ENCODE measurements around the gene PPP1R14C.
"Not testable (repeated sequence)": the region's sequence is repeated elsewhere in the genome, so short reads cannot be mapped to it uniquely, and the experiment has no call there.

Gene PPP1R14C, protein sequence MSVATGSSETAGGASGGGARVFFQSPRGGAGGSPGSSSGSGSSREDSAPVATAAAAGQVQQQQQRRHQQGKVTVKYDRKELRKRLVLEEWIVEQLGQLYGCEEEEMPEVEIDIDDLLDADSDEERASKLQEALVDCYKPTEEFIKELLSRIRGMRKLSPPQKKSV

DNA sequence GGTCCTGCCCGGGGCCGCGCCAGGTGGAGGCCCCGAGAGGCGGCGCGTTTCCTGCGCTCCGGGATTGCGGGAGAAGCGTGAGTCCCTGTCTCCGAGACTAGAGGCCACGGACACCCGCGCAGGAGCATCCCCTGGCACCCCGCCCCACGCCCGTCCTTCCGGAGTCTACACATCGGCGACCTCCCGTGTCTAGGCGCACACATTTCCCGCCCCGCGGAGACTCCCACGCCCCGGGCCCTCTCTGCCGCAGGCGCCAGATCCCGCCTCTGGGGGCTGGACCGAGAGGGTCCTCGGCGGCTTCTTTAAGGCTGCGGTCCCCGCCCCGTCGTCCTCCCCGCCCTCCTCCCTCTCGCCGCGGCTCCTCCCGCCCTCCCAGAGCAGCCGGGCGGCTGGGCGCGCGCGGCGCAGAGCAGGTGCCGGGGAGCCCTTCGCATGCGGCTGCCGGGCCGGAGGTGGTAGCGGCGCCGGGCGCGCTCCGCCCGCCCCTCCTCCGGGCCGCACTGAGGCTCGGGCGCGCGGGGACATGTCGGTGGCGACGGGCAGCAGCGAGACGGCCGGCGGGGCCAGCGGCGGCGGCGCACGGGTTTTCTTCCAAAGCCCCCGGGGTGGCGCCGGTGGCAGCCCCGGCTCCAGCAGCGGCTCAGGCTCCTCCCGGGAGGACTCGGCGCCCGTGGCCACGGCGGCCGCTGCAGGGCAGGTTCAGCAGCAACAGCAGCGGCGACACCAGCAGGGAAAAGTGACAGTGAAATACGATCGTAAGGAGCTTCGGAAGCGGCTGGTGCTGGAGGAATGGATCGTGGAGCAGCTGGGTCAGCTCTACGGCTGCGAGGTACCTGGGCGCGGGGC is at the start of gene PPP1R14C:
PPP1R14C (plus strand) TSS at position 375 of the 846 bp plus-strand sequence; CDS start at position 524, 149 bp downstream.
- DNase-seq (ENCODE audit: low read depth in 2 of 2): no peak

DNA sequence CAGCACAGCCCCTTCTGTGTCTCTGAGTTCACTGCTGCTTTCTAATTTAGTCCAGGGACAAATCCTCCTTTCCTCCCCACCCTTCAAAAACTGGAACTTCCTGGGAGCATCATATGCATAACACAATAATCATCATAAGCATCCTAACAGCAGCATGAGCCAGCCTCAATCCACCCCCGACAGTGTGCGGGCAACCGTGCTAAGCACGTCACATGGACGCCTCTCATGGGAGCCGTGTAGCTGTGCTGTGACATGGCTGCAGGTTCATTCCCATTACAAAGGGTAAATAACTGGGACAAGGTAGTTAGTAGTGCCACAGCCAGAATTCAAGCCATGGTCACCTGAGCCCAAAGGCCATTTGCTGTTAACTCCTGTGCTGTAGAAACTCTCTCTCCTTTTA is 49.4 kb upstream of the PPP1R14C start:
- DNase-seq (ENCODE audit: low read depth in 2 of 2): no peak

DNA sequence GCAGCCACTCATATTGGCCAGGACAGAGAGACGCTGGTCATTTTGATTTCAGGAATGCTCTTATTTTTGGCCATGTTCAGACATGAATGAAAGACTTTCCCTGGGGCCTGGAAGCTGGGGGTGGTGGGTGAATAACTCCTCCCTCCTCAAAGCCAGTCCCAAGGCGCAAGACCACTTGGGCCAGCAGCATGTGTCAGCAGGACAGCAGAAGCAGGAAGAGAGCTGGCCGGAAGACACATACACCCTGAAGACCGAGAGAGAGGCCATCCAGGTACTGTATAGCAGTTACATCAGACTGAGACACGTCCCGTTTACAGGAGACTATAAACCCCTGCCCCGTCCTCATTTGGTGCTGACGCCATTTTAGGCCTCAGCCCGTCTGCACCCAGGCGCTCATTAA is 44.7 kb upstream of the PPP1R14C start:
- DNase-seq (ENCODE audit: low read depth in 2 of 2): no peak

DNA sequence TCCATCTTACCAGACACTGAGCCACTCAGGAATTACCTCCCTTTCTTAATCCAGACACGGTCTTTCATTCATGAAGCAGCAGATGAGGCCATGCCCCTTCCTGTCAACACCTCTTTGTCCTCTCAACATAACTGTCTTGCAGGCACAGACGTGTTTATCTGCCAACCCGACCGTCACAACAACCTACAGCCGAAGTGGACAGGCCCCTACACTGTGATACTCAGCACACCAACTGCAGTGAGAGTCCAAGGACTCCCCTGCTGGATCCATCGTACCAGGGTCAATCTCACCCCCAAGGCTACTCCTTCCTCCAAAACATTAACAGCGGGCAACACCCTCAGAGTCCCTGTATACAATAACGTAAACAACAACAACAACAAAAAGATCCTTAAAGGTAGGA is 43.3 kb upstream of the PPP1R14C start:
- DNase-seq (ENCODE audit: low read depth in 2 of 2): no peak

DNA sequence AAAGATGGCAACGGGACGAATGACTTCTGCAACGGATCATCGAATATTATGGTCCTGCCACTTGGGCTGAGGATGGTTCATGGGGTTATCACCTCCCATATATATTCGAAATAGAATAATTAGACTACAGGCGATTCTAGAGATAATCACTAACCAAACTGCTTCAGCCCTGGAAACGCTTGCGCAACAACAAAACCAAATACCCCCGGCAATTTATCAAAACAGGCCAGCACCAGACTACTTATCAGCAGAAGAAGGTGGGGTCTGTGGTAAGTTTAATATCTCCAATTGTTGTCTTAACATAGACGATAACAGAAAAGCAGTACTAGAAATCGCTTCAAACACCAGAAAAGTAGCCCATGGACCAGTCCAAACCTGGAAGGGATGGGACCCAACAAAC is 42.9 kb upstream of the PPP1R14C start:
- no peak for DNase-seq (ENCODE audit: low read depth in 2 of 2)

DNA sequence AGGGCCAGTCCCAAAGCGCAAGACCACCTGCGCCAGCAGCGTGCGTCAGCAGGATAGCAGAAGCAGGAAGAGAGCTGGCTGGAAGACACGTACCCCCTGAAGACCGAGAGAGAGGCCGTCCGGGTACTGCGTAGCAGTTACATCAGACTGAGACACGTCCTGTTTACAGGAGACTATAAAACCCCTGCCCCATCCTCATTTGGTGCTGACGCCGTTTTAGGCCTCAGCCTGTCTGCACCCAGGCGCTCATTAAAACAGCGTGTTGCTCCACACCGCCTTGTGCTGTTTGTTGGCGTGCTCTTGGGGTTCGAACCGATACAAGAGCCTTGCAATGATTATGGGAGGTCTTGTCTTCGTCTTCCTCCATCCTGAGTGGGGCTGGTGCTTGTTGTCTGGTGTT is 42.1 kb upstream of the PPP1R14C start:
- no peak for DNase-seq (ENCODE audit: low read depth in 2 of 2)

DNA sequence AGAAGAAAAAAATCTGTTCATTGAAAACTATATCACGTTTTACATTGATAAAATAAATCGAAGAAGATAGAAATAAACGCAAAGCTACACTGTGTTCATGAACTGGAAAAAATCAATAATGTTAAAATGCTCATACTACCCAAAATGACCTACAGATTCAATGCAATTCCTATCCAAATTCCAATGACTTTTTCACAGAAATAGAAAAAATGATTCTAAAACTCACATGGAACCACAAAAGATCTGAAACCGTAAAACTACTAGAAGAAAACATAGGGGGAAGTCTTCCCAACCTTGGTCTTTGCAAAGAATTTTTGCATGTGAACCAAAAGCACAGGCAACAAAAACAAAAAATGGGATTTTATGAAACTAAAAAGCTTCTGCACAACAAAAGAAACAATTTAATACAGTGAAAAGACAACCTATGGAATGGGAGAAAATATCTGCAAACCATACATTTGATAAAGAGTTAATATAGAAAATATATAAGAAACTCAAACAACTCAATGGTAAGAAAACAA is 40.0 kb upstream of the PPP1R14C start:
- DNase-seq (ENCODE audit: low read depth in 2 of 2): no peak

DNA sequence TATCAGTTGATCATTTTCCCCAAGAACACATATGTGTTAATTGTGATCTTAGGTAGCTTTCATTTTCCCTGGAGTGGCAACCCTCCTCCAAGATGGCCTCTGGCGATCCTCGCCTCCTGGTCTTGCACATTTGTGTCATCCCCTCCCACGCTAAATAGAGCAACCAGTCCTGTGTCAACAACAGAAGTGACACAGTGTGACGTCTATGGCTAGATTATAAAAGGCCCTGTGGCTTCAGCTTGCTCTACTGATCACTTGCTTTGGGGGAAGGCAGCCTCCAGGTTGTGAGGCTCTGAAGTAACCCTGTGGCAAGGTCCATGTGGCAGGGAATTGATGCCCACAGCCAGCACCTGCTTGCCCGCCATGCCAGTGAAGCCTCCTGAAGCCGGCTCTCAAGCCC is 30.6 kb upstream of the PPP1R14C start:
- DNase-seq (ENCODE audit: low read depth in 2 of 2): no peak

DNA sequence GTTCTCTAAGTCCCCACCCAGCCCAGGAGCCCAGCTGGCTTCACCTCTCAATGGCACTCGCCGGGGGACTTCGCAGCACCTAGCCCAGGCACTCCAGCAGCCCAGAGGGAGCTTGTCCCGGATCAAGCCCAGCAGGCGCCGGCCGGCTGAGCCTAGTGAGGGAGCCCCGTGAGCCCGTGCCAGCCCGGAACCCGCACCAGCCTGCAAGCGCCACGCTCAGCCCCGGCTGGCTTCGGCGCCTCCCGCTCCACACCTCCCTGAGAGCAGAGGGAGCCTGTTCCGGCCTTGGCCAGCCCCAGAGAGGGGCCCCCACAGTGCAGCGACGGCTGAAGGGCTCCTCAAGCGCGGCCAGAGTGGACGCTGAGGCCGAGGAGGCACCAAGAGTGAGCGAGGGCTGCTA is 27.1 kb upstream of the PPP1R14C start:
- DNase-seq (ENCODE audit: low read depth in 2 of 2): no peak

DNA sequence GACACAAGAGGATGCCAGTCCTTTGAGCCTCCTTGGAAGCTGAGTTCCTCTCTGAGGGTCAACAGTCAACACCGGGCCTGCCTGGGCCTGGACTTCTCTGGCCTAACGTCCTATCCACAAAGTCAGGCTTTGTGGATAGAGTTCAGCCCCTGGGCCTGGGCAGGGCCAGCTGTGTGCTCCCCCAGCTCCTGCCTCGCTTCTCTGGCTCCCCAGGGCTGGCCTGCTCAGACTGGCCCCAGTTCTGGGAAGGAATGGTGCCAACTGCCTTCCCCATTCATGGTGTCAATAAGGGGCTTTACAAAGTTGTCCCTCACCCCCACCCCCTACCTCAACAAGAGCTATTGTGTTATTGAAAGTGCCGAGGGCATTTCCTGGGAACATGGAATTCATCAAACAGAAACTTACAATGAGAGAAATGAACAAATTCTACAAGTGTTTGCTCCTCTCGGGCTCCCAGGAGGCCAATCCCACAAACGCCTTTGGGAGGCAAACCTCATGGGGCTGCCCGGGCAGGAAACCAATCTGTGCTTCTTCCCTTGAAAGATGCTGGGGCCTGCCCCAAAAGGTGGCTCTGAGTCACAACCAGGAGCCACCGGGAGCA is 26.5 kb upstream of the PPP1R14C start:
- no peak for DNase-seq (ENCODE audit: low read depth in 2 of 2)

DNA sequence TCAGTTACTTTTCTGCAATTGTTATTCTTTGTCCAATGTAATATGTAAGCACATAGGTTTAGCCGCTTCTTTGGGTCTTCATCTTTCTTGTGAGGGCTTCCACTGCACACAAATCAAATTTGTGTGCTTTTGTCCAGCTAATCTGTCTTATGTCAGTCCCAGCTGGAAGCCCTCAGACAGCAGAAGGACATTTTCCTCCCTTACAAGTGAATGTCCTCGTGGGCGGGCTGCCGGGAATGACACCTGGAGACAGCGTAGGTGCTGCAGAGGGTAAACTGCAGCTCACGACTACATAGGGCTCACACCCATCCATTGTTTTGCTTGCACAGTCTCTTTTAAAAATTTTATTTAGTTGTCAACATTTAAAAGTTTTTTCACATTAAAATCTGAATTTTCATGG is 24.6 kb upstream of the PPP1R14C start:
- DNase-seq (ENCODE audit: low read depth in 2 of 2): no peak

DNA sequence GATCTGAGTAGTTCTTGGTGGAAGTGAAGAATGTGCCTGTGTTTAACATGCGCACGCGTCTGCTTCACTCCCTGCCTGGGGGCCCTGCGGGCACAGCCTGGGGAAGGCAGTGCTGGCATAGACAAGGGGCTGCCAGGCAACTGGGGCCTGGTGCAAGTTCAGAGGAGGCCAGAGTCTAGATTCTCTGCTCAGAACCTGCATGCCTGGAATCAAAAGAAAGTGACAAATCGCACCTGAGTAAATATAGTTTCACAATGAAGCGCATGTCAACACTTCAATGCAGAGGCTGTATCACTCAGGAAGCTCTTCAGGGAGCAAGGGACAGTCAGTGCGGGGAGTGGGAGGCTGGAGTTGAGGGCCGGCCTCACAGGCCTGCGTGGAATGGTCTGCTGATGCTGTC is 24.2 kb upstream of the PPP1R14C start:
- no peak for DNase-seq (ENCODE audit: low read depth in 2 of 2)

DNA sequence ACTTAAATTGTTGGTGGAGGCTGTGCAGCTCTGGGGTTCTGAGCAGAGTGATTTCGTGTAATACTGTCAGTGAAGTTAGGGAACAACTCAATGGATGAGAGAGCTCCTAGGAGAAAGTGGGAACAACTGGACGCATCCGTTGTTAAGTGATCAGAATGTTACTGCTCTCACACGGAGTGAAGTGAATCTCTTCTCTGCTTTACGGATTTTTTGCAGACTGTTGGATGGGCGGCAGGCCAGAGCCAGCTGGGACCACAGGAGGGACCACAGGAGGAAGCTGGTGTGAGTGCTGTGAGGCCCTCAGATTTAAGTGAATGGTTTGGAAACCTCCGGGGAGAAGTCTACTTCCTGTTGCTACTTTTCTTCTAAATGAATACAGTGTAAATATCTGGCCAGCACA is 23.7 kb upstream of the PPP1R14C start:
- DNase-seq (ENCODE audit: low read depth in 2 of 2): peak in 1 of 2 experiments; percentile 11

DNA sequence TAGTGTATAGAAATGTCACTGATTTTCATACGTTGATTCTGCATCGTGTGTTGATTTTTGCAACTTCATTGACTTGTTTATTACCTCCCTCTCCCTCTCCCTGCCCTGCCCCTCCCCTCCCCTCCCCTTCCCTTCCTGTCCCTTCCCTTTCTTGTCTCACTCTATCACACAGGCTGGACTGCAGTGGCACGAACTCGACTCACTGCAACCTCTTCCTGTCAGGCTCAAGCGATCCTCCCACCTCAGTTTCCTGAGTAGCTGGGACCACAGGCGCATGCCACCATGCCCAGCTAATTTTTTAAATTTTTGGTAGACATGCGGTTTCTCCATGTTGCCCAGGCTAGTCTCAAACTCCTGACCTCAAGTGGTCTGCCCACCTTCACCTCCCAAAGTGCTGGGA is 19.2 kb upstream of the PPP1R14C start:
- no peak for DNase-seq (ENCODE audit: low read depth in 2 of 2)

DNA sequence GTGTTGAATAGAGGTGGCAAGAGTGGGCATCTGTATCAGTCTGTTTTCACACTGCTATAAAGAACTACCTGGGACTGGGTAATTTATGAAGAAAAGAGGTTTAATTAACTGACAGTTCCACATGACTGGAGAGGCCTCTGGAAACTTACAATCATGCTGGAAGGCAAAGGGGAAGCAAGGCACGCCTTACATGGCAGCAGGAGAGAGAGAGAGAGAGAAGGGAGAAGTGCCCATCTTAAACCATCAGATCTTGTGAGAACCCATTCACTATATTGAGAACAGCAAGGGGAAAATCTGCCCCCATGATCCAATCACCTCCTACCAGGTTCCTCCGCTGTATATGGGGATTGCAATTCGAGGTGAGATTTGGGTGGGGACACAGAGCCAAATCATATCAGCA is 18.6 kb upstream of the PPP1R14C start:
- no peak for DNase-seq (ENCODE audit: low read depth in 2 of 2)

DNA sequence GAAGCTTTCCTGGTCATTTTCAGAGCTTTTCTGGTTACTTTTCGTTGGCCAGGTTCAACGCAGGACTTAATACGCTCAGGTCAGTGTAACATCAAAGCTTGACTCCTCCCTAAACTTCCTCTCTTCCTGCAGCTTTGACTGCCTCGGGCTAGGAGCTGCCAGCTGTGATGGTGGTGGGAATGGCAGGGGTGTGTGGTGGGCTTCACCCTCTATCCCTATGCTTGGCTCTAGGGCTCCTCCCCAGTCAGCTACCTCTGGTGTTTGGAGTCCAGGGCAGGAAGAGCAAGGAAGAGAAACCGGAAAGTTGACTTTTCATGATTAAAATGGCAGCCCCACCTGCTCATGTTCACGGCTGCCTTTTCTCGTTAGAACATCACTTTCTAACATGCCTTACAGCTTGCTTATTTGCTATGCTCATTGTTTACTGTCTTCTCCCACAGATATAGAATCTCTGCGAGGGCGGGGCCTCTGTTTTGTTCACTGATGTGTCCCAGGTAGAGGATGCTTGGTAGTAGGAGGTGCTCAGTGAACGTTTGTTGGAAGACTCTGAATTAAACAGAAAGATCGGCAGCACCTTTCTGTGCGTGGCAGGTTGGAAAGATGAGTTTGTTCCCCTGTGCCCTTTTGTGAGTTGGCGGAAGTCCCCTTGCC is 16.1 kb upstream of the PPP1R14C start:
- DNase-seq (ENCODE audit: low read depth in 2 of 2): no peak

DNA sequence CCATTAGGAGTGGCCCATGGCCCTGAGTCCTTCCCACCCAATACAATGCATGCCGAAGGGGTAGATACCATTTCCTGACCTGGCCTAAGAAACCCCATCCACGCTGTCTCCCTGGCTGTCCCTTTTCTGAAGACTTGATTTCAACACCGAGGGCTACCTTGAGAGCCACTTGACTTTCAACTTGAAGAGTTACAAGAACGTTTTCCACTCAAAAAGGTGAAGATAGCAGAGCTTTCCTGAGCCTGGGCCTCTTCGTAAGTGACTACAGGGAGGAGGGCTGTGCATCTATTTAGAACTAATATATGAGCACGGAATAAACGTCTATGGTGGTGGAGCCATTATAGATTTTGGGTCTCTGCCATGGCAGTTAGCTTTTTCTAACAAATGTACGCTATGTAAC is 14.4 kb upstream of the PPP1R14C start:
- no peak for DNase-seq (ENCODE audit: low read depth in 2 of 2)

DNA sequence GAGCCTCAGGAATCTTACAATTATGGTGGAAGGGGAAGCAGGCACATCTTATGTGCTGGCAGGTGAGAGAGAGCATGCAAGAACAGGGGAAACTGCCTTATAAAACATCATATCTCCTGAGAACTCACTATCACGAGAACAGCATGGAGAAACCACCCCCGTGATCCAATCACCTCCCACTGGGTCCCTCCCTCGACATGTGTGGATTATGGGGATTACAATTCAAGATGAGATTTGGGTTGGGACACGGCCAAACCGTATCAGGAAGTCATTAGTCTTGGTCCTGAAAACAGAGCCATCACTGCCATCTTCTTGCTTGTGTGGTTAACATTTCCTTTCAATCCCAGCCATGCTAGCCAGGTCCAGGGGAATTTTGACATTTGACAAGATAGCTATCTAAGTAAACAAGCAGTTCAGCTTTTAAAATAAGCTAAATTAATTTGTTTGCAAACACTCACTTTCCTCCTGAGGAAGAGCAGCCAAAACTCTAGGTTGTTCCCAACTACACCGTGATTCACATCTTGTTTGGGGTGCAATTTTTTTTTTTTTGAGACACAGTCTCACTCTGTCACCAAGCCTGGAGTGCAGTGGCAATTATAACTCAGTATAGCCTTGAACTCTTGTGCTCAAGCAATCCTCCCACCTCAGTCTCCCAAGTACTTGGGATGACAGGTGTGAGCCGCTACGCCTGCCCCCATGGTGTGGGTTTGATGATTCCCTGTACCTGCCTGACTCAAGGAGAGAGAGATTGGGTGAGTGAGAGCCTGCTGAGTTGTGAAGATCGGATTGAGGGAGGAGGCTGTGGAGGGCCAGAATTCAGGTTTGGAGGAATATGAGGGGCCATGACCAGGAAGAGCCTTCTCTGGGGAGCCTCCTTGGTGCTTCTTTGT is 13.0 kb upstream of the PPP1R14C start:
- DNase-seq (ENCODE audit: low read depth in 2 of 2): no peak

DNA sequence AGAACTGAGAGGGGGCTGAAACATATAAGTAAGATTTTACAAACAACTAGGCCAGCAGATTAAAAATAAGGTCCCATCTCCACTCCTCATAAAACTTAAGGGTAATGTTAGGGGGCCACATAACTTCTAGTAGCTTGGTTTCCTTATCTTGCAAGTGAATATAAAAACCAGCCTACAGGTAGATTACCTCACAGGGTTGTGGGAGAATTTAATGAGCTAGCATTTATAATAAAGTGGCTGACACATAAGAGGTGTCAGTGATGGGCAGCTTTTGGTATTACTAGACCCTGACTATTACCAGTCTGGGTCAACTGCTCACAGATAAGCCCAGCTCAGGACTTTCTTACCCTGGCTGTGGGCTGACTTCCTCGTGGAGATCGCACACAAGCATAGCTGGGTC is 9.2 kb upstream of the PPP1R14C start:
- DNase-seq (ENCODE audit: low read depth in 2 of 2): no peak

DNA sequence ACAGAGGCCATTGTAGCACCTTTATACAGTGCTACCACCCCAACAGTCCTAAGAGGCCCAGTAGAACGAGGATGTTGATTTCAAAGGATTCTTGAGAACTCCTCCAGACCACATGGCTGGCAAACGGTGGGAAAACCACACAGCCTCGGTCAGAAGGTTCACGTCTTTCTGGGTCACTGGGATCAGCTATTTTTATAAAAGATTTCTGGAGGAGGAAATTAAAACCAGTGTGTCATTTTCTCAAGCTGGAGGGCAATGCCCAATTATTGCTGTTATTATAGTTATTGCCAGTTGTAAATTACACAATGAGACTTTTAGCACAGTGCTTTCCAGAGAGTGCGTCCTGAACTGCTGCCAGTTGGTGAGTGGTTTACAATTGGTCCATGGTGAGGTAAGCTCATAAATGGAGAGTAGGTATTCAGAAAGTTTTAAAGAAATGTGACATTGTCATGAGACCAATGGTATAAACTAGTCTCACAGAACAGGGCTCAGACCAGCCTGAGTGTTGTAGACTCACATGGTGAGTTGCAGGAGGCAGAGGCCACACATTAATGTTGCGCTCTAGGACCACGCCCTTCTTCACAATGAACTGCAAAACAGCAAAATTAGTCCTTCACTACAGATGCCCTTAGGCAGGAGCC is 8.4 kb upstream of the PPP1R14C start:
- no peak for DNase-seq (ENCODE audit: low read depth in 2 of 2)

DNA sequence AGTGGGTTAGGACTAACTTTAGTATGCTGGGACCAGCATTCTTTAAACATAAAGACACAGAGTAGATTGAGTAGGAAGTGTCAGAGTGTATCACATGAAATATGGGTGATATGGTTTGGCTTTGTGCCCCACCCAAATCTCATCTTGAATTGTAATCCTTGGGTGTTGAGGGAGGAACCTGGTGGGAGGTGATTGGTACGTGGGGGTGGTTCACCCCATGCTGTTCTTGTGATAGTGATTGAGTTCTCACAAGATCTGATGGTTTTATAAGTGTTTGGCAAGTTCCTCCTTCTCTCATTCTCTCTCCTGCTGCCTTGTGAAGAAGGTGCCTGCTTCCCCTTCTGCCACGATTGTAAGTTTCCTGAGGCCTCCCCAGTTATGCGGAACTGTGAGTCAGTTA is 5.1 kb upstream of the PPP1R14C start:
- DNase-seq (ENCODE audit: low read depth in 2 of 2): not testable (repeated sequence)

Measured in fibroblast of skin of left quadriceps (primary cell).